MG63 (cell line): ENCODE results near the gene THSD4. TPM values are rescaled to one million over a fixed set of nuclear protein-coding genes. Genes with fewer than 3 reads are reported as not detected.
A peak's percentile ranks its signal among the peaks of the same experiment; 100 is the strongest.

ENCODE experiments used
- DNase-seq: peaks from one replicate; pipeline ENCODE4 v3.0.0-alpha.2; 2020
- H3K27me3 ChIP-seq: fragments of 250-450 bp; sonication (Bioruptor Pico); 2 replicates; pipeline ENCODE4 v1.5.1; 2020; ENCODE audit warnings: mild to moderate bottlenecking, moderate library complexity
- H3K36me3 ChIP-seq: fragments of 250-450 bp; sonication (Bioruptor Pico); 2 replicates; pipeline ENCODE4 v1.5.1; 2020; ENCODE audit warnings: mild to moderate bottlenecking, moderate library complexity
- H3K4me3 ChIP-seq: fragments of 250-450 bp; sonication (Bioruptor Pico); 2 replicates; pipeline ENCODE4 v1.5.1; 2020; ENCODE audit warnings: mild to moderate bottlenecking, moderate library complexity
- H3K9me3 ChIP-seq: fragments of 250-450 bp; sonication (Bioruptor Pico); 2 replicates; pipeline ENCODE4 v1.5.1; 2020; ENCODE audit warnings: mild to moderate bottlenecking, moderate library complexity
- total RNA-seq: library from RNA; depleted of rRNA; stranded (reverse); fragments of >200 nt; shearing (Covaris generic); gene quantifications from 2 replicates; pipeline ENCODE4 v1.2.3, GENCODE V29; 2014; ENCODE audit warnings: low replicate concordance

THSD4 gene
- total RNA-seq, 1 experiment from 2014 or later, result 10.2 TPM

DNA sequence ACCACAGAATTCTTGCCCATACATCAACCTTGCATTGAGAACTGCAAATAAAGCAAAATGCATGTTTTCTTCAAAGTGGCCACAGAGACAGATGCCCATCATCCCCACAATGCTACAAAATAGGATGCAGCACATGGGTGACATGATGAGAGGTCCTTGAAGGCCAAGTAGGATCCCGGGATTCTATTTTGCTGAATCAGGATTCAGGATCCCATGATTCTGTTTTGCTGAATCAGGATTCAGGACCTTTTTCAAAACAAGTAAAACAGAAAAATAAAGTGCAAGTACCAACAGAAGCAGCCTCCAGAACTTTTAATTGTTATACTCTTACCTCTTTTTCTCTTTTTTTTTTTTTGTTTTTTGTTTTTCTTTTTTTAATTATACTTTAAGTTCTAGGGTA lies 453.0 kb downstream of the THSD4 start:
- H3K27me3 ChIP-seq, result no peaks in the 10 kb centered on the region

DNA sequence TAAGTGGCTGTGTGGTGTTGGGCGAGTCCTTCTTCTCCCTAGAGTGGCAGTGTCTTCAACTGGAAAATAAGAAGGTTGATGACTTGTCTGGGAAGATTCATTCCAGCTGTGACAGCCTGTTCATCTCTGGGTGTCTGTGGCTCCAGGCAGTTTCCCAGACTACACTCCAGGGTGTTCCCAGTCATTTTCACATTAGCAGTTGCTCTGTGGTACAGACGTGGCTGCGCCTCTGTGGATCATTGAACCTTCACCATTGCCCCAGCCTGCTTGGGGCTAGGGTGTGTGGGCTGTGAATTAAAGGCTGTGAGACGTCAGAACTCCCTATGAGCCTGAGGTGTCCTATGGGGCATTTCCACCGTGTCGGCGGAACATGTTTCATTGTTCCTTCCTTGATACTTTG lies 455.5 kb downstream of the THSD4 start:
- no peaks in the 10 kb centered on the region; the same call in 1 of the 2 replicates for H3K9me3 ChIP-seq

More for the DNA sequence above, 453.0 kb downstream of the THSD4 start:
- Histone ChIP-seq H3K4me3 (no peak overlapping the region), H3K36me3 (no peaks in the 10 kb centered on the region), H3K9me3 (no peaks in the 10 kb centered on the region; the same call in 1 of the 2 replicates)
- no peak for DNase-seq

GRCh38 chr15:71571641-71572040 lies 456.4 kb downstream of the THSD4 start:
- Histone ChIP-seq H3K27me3 (no peaks in the 10 kb centered on the region), H3K9me3 (no peaks in the 10 kb centered on the region; the same call in 1 of the 2 replicates), H3K4me3 (no peak overlapping the region), H3K36me3 (no peaks in the 10 kb centered on the region)
- no peak for DNase-seq

More for the DNA sequence above, 455.5 kb downstream of the THSD4 start:
- no peaks in the 10 kb centered on the region for H3K36me3 ChIP-seq
- DNase-seq, result no peak
- no peak overlapping the region for H3K4me3 ChIP-seq
- H3K27me3 ChIP-seq, result no peaks in the 10 kb centered on the region

GRCh38 chr15:71572452-71573053 lies 457.3 kb downstream of the THSD4 start:
- Histone ChIP-seq H3K4me3 (no peak overlapping the region), H3K9me3 (no peaks in the 10 kb centered on the region; the same call in 1 of the 2 replicates), H3K36me3 (no peaks in the 10 kb centered on the region), H3K27me3 (no peaks in the 10 kb centered on the region)
- peak; percentile 50 for DNase-seq

DNA sequence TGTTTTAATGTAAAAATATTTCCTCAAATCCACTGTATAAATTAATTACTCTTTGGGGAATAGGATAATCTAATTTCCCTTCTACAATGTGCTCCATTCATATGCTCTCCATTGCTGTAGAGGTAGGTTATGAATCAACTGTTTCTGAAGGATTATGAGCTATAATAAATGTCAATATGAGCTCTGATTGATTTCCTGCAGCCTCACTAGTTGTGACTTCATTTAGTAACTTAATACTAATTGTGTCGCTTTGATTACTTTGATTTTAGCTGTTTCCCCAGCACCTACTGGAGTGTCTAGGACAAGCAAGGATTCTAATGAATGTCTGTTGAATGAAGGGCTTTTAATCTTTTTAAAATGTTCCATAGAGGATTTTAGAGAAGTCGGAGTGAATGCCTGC lies 458.3 kb downstream of the THSD4 start:
- no peak for DNase-seq
- no peak overlapping the region for H3K4me3 ChIP-seq
- no peaks in the 10 kb centered on the region for H3K36me3 ChIP-seq
- no peaks in the 10 kb centered on the region; the same call in 1 of the 2 replicates for H3K9me3 ChIP-seq
- no peaks in the 10 kb centered on the region for H3K27me3 ChIP-seq

GRCh38 chr15:71575474-71576045 lies 460.3 kb downstream of the THSD4 start:
- H3K27me3 ChIP-seq, result no peaks in the 10 kb centered on the region
- DNase-seq, result no peak

DNA sequence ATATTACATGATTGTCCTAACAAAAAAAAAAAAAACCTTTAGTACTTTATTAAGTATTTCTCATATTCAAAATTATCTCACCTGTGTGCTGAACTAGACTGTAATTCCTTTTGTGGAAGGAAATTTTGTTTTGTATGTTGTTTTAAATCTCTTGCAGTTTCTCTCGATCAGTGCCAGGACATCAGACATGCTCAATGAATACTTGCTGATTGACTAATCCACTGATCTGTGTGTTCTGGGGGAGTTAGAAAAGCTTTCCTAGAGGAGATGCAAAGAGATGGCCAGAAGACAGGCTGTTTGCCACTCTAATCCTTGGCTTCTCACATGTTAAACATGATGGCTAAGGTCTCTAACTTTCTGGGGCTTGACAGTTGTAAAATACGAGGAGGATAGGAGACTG lies 461.8 kb downstream of the THSD4 start:
- no peak overlapping the region for H3K4me3 ChIP-seq
- no peaks in the 10 kb centered on the region for H3K36me3 ChIP-seq
- no peaks in the 10 kb centered on the region for H3K9me3 ChIP-seq
- no peak for DNase-seq
- no peaks in the 10 kb centered on the region for H3K27me3 ChIP-seq

More at GRCh38 chr15:71575474-71576045, 460.3 kb downstream of the THSD4 start:
- no peak overlapping the region for H3K4me3 ChIP-seq
- H3K36me3 ChIP-seq, result no peaks in the 10 kb centered on the region
- H3K9me3 ChIP-seq, result no peaks in the 10 kb centered on the region

- peaks cover 13% of the 10 kb centered on the region for H3K9me3 ChIP-seq
- H3K4me3 ChIP-seq, result no peak overlapping the region
- H3K27me3 ChIP-seq, result no peaks in the 10 kb centered on the region
- DNase-seq, result no peak
- no peaks in the 10 kb centered on the region for H3K36me3 ChIP-seq
Observed at GRCh38 chr15:71581398-71581930, 466.2 kb downstream of the THSD4 start.

GRCh38 chr15:71585159-71585558 lies 469.9 kb downstream of the THSD4 start:
- no peak overlapping the region for H3K4me3 ChIP-seq
- no peak for DNase-seq
- peaks cover 14% of the 10 kb centered on the region for H3K9me3 ChIP-seq
- no peaks in the 10 kb centered on the region for H3K27me3 ChIP-seq
- H3K36me3 ChIP-seq, result no peaks in the 10 kb centered on the region

DNA sequence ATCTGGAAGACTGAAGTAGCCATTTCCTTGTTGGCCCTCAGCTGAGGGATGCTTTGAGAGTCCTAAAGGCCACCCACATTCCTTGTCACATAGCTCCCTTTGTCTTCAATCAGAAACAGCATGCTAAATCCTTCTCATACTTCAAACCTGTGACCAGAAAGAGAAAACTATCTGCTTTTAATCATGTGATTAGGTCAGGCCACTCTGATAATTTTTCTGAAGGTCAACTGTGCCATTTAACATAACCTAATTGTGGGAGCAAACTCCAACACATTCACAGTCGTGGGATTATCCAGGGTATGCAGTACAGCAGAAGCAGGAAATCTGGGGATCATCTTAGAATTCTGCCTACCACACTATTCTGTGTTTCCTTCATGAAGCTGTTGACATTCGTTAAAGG lies 471.2 kb downstream of the THSD4 start:
- no peak overlapping the region for H3K4me3 ChIP-seq
- no peak for DNase-seq
- H3K27me3 ChIP-seq, result no peaks in the 10 kb centered on the region
- H3K36me3 ChIP-seq, result no peaks in the 10 kb centered on the region
- peaks cover 14% of the 10 kb centered on the region for H3K9me3 ChIP-seq

GRCh38 chr15:71588746-71589145 lies 473.5 kb downstream of the THSD4 start:
- peak; percentile 16 for DNase-seq
- H3K36me3 ChIP-seq, result no peaks in the 10 kb centered on the region

GRCh38 chr15:71591057-71591456 lies 475.8 kb downstream of the THSD4 start:
- H3K27me3 ChIP-seq, result no peaks in the 10 kb centered on the region
- no peaks in the 10 kb centered on the region for H3K36me3 ChIP-seq
- peaks cover 3% of the 10 kb centered on the region for H3K9me3 ChIP-seq
- DNase-seq, result no peak
- H3K4me3 ChIP-seq, result no peak overlapping the region

More at GRCh38 chr15:71588746-71589145, 473.5 kb downstream of the THSD4 start:
- H3K27me3 ChIP-seq, result no peaks in the 10 kb centered on the region
- H3K9me3 ChIP-seq, result peaks cover 13% of the 10 kb centered on the region
- no peak overlapping the region for H3K4me3 ChIP-seq

DNA sequence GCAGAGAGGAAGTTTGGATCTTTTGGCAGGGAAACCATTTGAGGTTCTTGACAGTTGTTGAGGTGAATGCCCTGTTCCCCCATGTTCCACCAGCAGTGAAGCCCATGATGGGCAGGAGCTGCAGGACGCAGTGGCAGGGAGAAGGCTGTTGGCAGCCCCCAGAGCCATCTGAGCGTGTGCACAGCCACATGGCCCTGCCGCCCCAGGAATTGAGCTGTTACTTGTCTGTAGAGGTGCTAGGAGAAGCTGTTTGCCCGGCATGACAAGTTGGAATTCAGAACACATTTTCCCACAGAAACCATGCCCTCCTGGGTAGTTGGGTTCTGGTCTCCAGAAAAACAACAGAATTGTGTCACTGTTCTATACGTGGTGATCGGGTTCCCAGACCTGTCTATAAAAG lies 476.9 kb downstream of the THSD4 start:
- H3K27me3 ChIP-seq, result no peaks in the 10 kb centered on the region
- H3K9me3 ChIP-seq, result no peaks in the 10 kb centered on the region
- no peak overlapping the region for H3K4me3 ChIP-seq
- no peak for DNase-seq
- no peaks in the 10 kb centered on the region for H3K36me3 ChIP-seq

GRCh38 chr15:71595846-71596553 lies 480.7 kb downstream of the THSD4 start:
- DNase-seq, result no peak

DNA sequence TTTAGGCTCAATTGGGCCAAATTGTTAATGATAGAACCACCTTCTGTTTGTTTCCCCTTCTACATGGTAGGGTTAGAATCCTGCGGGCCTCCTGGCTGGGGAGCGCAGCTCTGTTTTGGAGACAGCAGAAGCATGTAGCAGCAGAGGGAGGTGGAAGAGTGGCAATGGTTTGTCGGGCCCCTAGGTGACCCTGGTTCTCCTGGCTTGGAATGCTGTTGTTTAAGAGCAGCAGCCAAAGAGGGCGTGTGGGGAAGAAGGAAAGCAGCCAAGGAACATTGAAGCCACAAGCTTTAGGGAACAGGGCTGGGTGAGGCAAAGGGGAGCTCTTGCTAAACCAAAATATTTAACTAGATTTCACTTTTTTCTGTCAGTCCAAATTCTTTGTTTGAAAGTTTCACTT lies 481.4 kb downstream of the THSD4 start:
- peak; percentile 21 for DNase-seq
- Histone ChIP-seq H3K9me3 (no peaks in the 10 kb centered on the region), H3K36me3 (no peaks in the 10 kb centered on the region), H3K4me3 (no peak overlapping the region), H3K27me3 (no peaks in the 10 kb centered on the region)

More at GRCh38 chr15:71595846-71596553, 480.7 kb downstream of the THSD4 start:
- Histone ChIP-seq H3K4me3 (no peak overlapping the region), H3K9me3 (no peaks in the 10 kb centered on the region), H3K27me3 (no peaks in the 10 kb centered on the region), H3K36me3 (no peaks in the 10 kb centered on the region)

DNA sequence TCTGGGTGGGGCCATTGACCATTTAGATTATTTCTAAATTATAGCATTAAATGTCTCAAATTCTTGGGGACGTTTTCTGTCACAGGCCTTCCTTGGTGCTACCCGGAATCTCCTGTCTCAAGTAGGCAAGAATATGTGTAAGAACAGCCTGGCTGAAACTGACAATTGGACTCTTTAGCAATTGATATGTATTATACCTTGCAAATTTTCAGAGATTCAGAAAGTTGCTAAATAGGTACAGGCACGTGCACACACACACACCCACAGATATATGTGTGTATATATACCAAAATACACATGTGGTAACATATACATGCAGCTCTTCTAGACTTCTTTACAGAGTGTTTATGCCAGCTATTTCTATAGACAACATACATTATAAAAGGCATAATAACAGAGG lies 481.9 kb downstream of the THSD4 start:
- H3K9me3 ChIP-seq, result no peaks in the 10 kb centered on the region

GRCh38 chr15:71597637-71598036 lies 482.4 kb downstream of the THSD4 start:
- DNase-seq, result no peak
- H3K27me3 ChIP-seq, result no peaks in the 10 kb centered on the region
- H3K9me3 ChIP-seq, result no peaks in the 10 kb centered on the region
- H3K4me3 ChIP-seq, result no peak overlapping the region
- no peaks in the 10 kb centered on the region for H3K36me3 ChIP-seq

More for the DNA sequence above, 481.9 kb downstream of the THSD4 start:
- no peaks in the 10 kb centered on the region for H3K36me3 ChIP-seq
- H3K4me3 ChIP-seq, result no peak overlapping the region
- H3K27me3 ChIP-seq, result no peaks in the 10 kb centered on the region
- DNase-seq, result no peak
